GM23338 (cell line): ENCODE results near the gene ARMC5.

Source experiments
- CREB1 ChIP-seq: fragments of 250-450 bp; sonication (Bioruptor Pico); IDR thresholded peaks from 2 replicates; pipeline ENCODE4 v1.5.0; 2020; ENCODE audit warnings: low read depth, mild to moderate bottlenecking, moderate library complexity
- CTCF ChIP-seq, 2 experiments: fragments of 200-600 bp in 1 of 2; sonication (generic) in 1 of 2; conservative IDR thresholded peaks; 2 replicates each; pipeline versions ENCODE4 v1.5.1 to v1.6.1; 2016 to 2017; ENCODE audit warnings: antibody characterized with exemption in 2 of 2, low read depth in 2 of 2, mild to moderate bottlenecking in 2 of 2, moderate library complexity in 1 of 2
- EZH2 ChIP-seq: fragments of 200-600 bp; sonication (generic); IDR thresholded peaks from one replicate; pipeline ENCODE4 v1.8.0; 2017; ENCODE audit warnings: antibody characterized with exemption, mild to moderate bottlenecking, low read depth; ENCODE audit not compliant: unreplicated experiment
- EZH2phosphoT487 ChIP-seq: fragments of 200-600 bp; sonication (generic); IDR thresholded peaks from one replicate; pipeline ENCODE4 v1.8.1; 2018; ENCODE audit warnings: antibody characterized with exemption; ENCODE audit not compliant: unreplicated experiment
- JUNB ChIP-seq: IDR thresholded peaks from one replicate; pipeline ENCODE4 v1.6.1; 2016; ENCODE audit warnings: antibody characterized with exemption; ENCODE audit not compliant: unreplicated experiment
- NANOG ChIP-seq: IDR thresholded peaks from 2 replicates; pipeline ENCODE4 v1.6.1; 2016; ENCODE audit warnings: antibody characterized with exemption, borderline replicate concordance
- POLR2AphosphoS5 ChIP-seq: IDR thresholded peaks from 2 replicates; pipeline ENCODE4 v1.6.1; 2016; ENCODE audit warnings: antibody characterized with exemption, low read depth
- REST ChIP-seq: IDR thresholded peaks from one replicate; pipeline ENCODE4 v1.6.1; 2018; ENCODE audit warnings: antibody characterized with exemption; ENCODE audit not compliant: unreplicated experiment
- STAT1 ChIP-seq: IDR thresholded peaks from one replicate; pipeline ENCODE4 v1.6.1; 2016; ENCODE audit warnings: antibody characterized with exemption; ENCODE audit not compliant: unreplicated experiment
- ZNF331 ChIP-seq: fragments of 250-450 bp; sonication (Bioruptor Pico); IDR thresholded peaks from 2 replicates; pipeline ENCODE4 v1.5.0; 2020; ENCODE audit warnings: low read depth, mild to moderate bottlenecking, moderate library complexity
- ZNF462 ChIP-seq: fragments of 250-450 bp; sonication (Bioruptor Pico); IDR thresholded peaks from 2 replicates; pipeline ENCODE4 v1.5.0; 2020; ENCODE audit warnings: mild to moderate bottlenecking, moderate library complexity

DNA sequence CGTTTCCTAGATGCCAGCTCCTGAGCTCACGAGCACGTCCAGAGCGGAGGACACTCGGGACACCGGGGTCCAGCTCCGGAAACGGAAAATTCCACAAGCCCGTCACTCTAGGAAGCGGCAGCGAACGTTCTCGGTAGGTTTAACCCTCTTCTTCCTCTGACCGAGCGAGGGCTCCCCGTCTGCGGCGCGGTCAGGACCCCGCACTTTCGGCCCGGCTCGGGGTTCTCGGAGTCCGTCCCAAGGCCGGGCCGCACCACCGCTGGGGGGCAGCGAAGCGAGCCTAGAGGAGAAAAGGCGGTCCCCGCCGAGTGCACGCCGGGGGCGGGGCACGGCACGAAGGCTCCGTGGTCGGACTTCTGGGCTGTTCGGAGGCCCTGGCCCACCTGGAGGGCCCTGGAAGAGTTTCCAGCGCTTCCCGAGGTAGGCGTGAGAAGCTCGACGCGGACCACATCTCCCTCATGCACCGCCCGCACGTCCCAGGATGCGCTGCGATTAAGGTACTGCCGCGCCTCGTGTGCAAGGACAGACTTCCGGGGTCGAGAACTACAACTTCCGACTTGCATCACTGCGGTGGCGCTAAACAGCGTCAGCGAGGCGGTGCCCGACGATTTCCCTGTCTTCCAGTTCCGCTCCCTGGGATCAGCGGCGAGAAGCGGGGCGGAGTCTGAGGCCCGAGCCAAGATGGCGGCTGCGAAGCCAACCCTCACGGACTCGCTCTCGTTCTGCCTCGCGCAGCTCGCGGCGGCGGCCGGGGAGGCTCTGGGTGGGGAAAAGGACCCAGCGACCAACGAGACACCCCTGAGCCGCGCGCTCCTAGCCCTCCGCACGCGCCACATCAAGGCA lies at the start of gene ARMC5:
- TF ChIP-seq CTCF (conservative IDR thresholded peaks at IDR 0.05; ENCODE audit: low read depth in 2 of 2) (peak; percentile 40 to 50; a peak in 3 of 4 replicates), EZH2phosphoT487 (no peak), POLR2AphosphoS5 (peak; percentile 53), CREB1 (CRISPR knock-in tag) (peak; percentile 92), REST (no peak), EZH2 (no peak), JUNB (no peak), ZNF462 (CRISPR knock-in tag) (no peak), ZNF331 (CRISPR knock-in tag) (no peak), STAT1 (no peak), NANOG (no peak)
